Dendritic cell treated with granulocyte-macrophage colony-stimulating factor and Interleukin-4, amounts not matched to agents 40 ng/mL and 50 ng/mL, for 4 days (primary cell): ENCODE results near the gene TSPAN33.

Source experiments
- H3K27ac Mint-ChIP-seq: one replicate; pipeline ENCODE4 v1.8.0; 2022; ENCODE audit warnings: mild to moderate bottlenecking, mixed read lengths
- H3K27me3 Mint-ChIP-seq: one replicate; pipeline ENCODE4 v1.8.0; 2022; ENCODE audit warnings: mild to moderate bottlenecking, mixed read lengths
- H3K36me3 Mint-ChIP-seq: one replicate; pipeline ENCODE4 v1.8.0; 2022; ENCODE audit warnings: low read depth, mixed read lengths
- H3K4me1 Mint-ChIP-seq: one replicate; pipeline ENCODE4 v1.8.0; 2022; ENCODE audit warnings: low read depth, mixed read lengths
- H3K4me3 Mint-ChIP-seq: one replicate; pipeline ENCODE4 v1.8.0; 2022; ENCODE audit warnings: mild to moderate bottlenecking, moderate library complexity, mixed read lengths
- H3K9me3 Mint-ChIP-seq: one replicate; pipeline ENCODE4 v1.8.0; 2022; ENCODE audit warnings: mixed read lengths
- intact Hi-C: fragments of 100-400 bp; cut with micrococcal nuclease; formaldehyde crosslinking; loops from one replicate; pipeline ENCODE4 v1.15.0; 2022

Gene TSPAN33

DNA sequence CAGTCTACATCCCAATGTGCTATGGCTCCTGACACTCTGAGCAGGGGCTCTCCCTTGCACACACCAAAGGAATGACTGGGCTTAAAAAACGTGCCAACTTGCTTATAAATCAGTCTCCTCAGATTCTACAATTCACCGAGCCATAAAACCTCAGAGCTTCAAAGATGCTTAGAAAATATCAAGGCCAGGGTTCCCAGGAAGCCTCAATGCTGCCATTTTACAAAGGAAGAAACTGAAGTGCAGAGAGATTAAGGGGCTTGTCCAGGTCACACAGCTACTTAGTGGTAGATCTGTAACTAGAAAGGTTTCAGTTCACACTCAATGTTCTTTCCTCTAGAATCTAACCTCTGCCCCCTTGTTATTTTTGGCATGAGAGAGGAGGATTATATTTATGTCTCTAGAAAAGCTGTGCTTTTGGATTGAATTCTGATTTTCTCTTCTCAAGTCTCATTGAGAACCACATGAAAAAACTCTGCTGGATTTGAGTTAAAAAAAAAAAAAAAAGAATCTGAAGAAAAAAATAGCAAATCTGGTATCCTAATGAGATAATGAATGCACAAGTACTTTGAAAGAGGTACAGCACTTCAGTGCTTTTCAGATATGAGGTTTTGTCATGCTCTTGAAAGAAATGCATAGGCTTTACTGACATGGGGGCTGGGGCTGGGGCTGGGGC is 22.3 kb upstream of the TSPAN33 start:
- no peak overlapping the region for H3K4me3 Mint-ChIP-seq

DNA sequence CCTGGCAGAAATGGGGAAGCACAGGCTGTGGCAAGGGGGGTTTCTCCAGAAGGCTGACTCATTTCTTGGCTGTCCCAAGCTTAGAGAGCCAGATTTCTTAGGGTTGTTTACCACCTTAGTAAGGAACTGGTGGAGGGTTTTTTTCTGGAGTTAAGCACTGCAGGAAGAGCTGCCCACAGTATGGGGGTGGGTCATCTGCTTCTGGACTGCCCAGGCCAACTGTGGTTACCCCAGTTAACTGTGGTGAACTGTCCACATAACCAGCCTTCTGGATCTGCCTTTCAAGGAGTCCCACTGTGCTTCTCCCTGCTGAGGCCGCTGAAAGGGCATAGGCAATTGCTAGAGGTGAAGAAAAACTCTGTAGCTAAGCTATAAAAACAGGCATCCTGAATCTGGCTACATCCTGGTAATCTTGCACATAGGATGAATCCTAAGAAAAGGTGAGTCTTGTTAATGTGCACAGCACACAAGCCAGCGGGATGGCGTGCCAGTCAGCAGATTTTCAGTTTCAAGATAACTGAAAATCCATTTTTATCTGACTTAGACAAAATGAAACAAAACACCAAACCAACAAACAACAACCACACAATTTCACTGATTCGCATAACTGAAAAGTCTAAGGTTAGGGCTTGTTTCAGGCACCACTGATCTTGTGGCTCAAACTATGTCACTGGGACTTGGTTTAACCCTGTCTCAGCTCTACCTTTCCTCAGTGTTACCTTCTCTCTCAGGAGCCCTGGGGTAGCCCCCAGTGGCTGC is 21.6 kb upstream of the TSPAN33 start:
- Mint-ChIP-seq H3K36me3 (peaks cover 14% of the 10 kb centered on the region), H3K9me3 (peaks cover 16% of the 10 kb centered on the region), H3K27ac (peak overlapping the region; percentile 83), H3K4me3 (peak overlapping the region; percentile 54), H3K4me1 (peaks cover 43% of the 10 kb centered on the region), H3K27me3 (peaks cover 6% of the 10 kb centered on the region)
- intact Hi-C loops = no loop called here

More for the DNA sequence above, 22.3 kb upstream of the TSPAN33 start:
- peaks cover 6% of the 10 kb centered on the region for H3K27me3 Mint-ChIP-seq
- peaks cover 14% of the 10 kb centered on the region for H3K36me3 Mint-ChIP-seq
- H3K27ac Mint-ChIP-seq = peak overlapping the region; percentile 83
- intact Hi-C loops = no loop called here
- peaks cover 16% of the 10 kb centered on the region for H3K9me3 Mint-ChIP-seq
- H3K4me1 Mint-ChIP-seq = peaks cover 43% of the 10 kb centered on the region

DNA sequence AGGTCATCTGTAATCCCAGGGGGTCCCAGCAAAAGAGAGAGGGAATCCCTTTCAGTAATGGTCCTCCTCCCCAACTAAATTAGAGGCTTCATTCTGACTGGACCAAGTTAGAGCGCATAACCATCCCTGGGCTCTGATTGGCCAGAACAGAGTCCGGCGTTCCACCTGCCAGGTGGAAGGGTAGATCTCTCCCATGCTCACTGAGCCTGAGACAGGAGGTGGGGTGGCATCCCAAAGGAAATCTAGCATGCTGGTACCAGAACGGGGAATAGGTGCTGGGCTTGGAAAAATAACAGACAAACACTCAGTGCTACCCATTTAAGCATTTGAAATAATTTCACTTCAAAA is 21.0 kb upstream of the TSPAN33 start:
- intact Hi-C loops = no loop called here
- Mint-ChIP-seq H3K4me3 (peak overlapping the region; percentile 54), H3K36me3 (peaks cover 14% of the 10 kb centered on the region), H3K27ac (peak overlapping the region; percentile 83), H3K4me1 (peaks cover 43% of the 10 kb centered on the region), H3K9me3 (peaks cover 16% of the 10 kb centered on the region), H3K27me3 (peaks cover 6% of the 10 kb centered on the region)

DNA sequence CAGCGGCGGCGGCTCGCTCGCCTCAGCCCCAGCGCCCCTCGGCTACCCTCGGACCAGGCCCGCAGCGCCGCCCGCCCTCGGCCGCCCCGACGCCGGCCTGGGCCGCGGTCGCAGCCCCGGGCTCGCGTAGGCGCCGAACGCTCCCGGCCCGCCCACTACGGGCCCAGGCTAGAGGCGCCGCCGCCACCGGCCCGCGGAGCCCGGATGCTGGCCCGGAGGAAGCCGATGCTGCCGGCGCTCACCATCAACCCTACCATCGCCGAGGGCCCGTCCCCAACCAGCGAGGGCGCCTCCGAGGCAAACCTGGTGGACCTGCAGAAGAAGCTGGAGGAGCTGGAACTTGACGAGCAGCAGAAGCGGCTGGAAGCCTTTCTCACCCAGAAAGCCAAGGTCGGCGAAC is 18.2 kb upstream of the TSPAN33 start:
- Mint-ChIP-seq H3K36me3 (peaks cover 6% of the 10 kb centered on the region), H3K4me1 (peaks cover 31% of the 10 kb centered on the region), H3K27ac (no peak overlapping the region), H3K27me3 (peaks cover 6% of the 10 kb centered on the region), H3K9me3 (peaks cover 7% of the 10 kb centered on the region), H3K4me3 (no peak overlapping the region)
- intact Hi-C loops = no loop called here

DNA sequence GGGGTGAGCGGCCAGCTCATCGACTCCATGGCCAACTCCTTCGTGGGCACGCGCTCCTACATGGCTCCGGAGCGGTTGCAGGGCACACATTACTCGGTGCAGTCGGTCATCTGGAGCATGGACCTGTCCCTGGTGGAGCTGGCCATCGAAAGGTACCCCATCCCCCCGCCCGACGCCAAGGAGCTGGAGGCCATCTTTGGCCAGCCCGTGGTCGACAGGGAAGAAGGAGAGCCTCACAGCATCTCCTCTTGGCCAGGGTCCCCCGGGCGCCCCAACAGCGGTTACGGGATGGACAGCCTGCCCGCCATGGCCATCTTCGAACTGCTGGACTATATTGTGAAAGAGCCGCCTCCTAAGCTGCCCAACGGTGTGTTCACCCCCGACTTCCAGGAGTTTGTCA is 17.4 kb upstream of the TSPAN33 start:
- Mint-ChIP-seq H3K27me3 (peaks cover 6% of the 10 kb centered on the region), H3K4me3 (no peak overlapping the region), H3K27ac (no peak overlapping the region), H3K9me3 (no peaks in the 10 kb centered on the region), H3K36me3 (no peaks in the 10 kb centered on the region), H3K4me1 (peaks cover 23% of the 10 kb centered on the region)
- intact Hi-C loops = no loop called here

DNA sequence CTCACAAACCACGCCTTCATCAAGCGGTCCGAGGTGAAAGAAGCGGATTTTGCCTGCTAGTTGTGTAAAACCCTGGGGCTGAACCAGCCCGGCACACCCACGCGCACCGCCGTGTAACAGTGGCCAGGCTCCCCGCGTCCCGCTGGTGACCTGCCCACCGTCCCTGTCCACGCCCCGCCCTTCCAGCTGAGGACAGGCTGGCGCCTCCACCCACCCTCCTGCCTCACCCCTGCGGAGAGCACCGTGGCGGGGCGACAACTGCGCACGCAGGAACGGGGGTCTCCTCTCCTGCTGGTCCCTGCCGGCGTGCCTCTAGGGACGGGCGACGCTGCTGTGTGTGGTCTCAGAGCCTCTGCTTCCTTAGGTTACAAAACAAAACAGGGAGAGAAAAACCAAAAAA is 16.9 kb upstream of the TSPAN33 start:
- Mint-ChIP-seq H3K36me3 (no peaks in the 10 kb centered on the region), H3K9me3 (no peaks in the 10 kb centered on the region), H3K4me1 (peaks cover 20% of the 10 kb centered on the region), H3K27me3 (peaks cover 6% of the 10 kb centered on the region), H3K4me3 (no peak overlapping the region), H3K27ac (no peak overlapping the region)
- intact Hi-C loops = no loop called here

DNA sequence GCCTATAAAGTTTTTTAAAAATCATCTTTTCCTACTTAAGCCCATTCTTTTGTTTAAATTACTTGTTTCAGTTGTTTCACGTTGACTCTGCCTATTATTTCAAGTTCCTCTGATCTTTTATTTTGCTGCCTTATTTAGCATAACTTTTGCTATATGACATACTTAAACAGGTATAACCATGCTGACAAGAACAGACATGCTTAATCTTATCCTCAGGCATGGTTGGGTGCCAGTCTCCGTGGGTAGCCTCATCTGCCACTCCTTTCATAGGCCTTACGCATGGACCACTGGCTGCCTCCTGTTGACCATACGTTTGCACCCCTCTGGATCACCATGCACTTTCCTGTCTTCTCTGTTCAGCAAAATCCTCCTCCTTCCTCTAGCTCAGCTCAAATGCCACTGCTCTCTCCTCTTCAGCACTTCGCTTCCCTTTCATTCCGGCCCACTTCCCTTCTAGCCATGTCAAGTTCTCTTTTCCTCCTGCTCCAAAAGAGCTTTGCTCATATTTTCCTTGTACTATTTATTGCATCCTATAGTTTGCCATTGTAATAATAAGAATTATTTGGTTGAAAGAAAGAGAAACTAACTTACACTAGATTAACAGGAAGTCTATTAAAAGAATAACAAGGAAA is 10.0 kb upstream of the TSPAN33 start:
- H3K9me3 Mint-ChIP-seq = no peaks in the 10 kb centered on the region
- H3K4me3 Mint-ChIP-seq = peak overlapping the region; percentile 37
- peak overlapping the region; percentile 86 for H3K27ac Mint-ChIP-seq
- peaks cover 43% of the 10 kb centered on the region for H3K4me1 Mint-ChIP-seq
- H3K36me3 Mint-ChIP-seq = no peaks in the 10 kb centered on the region
- no peaks in the 10 kb centered on the region for H3K27me3 Mint-ChIP-seq
- intact Hi-C loops = no loop called here

DNA sequence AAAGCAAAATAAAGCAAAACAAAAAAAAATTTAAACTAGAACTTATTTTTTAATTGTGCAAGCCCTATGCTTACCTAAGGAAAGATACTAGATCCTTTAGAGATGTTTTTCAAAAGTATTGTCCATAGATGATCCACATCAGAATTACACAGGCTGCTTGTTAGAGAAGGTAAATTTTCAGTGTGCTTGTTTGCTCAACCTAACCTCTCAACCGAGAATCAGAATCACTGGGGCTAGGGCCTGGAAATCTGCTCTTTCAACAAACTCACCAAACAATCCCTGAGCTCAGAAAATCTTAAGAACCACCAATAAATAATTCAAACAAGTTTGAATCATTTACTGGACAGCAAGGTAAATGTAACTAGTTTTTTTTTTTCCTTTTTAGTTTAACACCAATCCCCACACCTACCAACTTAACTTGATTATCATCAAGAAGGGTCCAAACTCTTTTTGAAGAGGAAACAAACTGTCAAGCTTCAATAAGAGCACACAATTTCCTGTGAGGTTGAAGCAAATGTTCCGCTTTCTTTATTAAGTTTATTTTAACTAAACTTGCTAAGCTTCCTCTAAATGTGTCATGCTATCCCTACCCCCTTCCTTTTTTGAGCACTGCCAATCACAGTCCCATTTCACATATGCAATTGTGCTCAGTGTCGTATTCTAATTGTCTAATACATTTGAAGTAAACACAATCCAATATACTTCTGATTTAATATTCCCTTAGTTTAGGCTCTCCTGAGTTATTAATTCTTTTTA is 7.4 kb upstream of the TSPAN33 start:
- Mint-ChIP-seq H3K4me3 (peak overlapping the region; percentile 34), H3K27me3 (no peaks in the 10 kb centered on the region)

DNA sequence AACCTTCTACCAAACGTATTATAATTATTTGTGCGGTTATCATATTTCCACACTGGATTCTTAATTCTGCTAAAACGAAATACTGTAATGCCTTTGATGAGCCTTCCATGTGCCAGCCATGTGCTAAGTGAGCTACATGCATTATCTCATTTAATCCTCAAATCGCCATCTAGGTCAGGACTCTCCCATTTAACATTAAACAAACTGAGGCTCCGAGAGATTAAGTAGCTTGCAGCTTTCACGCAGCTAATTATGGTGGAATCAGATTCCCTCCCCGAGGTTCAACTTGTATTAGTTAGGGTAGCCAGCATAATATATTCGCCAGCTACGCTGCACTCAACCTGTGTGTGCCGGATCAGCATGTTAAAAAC is 798 bp upstream of the TSPAN33 start:
- Mint-ChIP-seq H3K27me3 (peaks cover 24% of the 10 kb centered on the region), H3K9me3 (no peaks in the 10 kb centered on the region), H3K27ac (peak overlapping the region; percentile 26), H3K4me3 (no peak overlapping the region), H3K36me3 (peaks cover 16% of the 10 kb centered on the region), H3K4me1 (peaks cover 48% of the 10 kb centered on the region)
- intact Hi-C loops = no loop called here

More for the DNA sequence above, 7.4 kb upstream of the TSPAN33 start:
- peaks cover 43% of the 10 kb centered on the region for H3K4me1 Mint-ChIP-seq
- peak overlapping the region; percentile 84 for H3K27ac Mint-ChIP-seq
- no peaks in the 10 kb centered on the region for H3K36me3 Mint-ChIP-seq
- intact Hi-C loops = no loop called here
- H3K9me3 Mint-ChIP-seq = no peaks in the 10 kb centered on the region

DNA sequence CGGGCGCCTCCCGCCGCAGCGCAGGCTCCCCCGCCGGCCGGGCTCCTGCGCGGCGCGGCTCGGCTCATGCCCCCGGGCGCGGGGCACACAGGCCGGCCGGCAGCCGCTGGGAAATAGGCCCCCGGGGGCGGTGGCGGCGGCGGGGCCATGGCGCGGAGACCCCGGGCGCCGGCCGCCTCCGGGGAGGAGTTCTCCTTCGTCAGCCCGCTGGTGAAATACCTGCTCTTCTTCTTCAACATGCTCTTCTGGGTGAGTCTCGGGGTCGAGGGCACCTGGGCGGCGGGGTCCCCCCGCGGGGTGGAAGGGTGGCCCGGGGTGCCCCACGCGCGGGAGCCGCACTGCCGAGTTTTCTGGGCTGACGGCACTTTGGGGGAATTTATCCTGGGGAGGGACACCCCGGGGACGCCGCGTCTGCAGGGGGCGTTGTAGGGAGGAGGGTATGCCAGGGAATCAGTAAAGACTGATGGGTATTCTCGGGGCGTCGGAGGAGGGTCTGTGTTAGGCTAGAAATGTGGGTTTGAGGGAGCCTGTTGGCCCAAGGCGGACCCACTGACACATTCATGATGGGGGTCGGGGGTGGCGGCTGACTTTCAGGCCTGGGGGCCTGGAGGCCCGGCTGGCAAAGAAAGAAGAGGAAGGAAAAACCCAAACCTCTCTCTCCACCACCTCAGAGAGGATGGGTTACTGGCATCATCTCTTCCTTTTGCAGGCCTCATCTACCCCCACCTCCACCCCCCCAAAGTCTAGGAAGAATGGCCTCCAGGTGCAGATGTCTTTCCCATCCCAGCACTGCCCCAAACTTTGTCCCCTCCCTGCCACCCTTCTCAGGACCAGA is 544 bp downstream of the TSPAN33 start:
- H3K27me3 Mint-ChIP-seq = peaks cover 24% of the 10 kb centered on the region
- peak overlapping the region; percentile 85 for H3K4me3 Mint-ChIP-seq
- no peaks in the 10 kb centered on the region for H3K9me3 Mint-ChIP-seq
- H3K4me1 Mint-ChIP-seq = peaks cover 61% of the 10 kb centered on the region
- intact Hi-C loops = loop anchor here (5.0 kb wide), 2 partner anchors 53 to 93 kb away; no protein-coding TSS in a partner anchor
- peaks cover 20% of the 10 kb centered on the region for H3K36me3 Mint-ChIP-seq
- H3K27ac Mint-ChIP-seq = peak overlapping the region; percentile 70

DNA sequence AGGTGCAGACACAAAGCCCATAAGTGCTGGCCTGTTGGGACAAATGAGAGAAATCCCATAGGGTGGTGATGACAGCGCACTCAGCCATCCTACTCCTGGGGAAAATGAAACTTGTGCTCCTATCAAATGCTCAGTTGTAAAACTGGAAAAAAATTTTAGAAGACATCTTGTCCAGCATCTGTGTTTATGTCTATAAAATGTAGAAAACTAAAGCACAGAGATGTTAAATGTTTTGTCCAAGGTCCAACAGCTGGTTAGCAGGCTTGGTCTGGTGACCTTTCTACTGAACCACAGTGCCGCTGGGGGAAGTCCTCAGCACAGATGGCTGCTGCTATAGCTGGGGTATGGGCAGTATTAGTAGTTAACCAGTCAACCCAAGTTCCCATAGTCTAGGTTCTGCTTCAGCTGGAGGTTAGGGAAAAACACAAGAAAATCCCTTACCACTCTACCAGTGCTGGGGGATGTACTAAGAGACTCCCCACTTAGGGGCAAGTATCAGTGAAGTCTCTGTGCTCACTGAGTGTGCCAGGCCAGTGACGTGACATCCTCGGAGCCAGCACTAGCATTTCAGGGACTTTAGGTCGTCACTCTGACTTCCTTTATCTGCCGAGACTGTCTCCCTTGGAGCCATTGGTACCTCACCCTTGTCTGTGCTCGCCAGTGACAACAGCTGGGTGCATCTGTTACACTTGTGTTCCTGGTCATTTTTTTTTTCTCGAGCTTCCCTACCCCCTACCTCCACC is 1.9 kb downstream of the TSPAN33 start:
- peaks cover 24% of the 10 kb centered on the region for H3K27me3 Mint-ChIP-seq
- no peaks in the 10 kb centered on the region for H3K9me3 Mint-ChIP-seq
- peaks cover 28% of the 10 kb centered on the region for H3K36me3 Mint-ChIP-seq
- intact Hi-C loops = loop anchor here (5.0 kb wide), 2 partner anchors 54 to 94 kb away; no protein-coding TSS in a partner anchor
- H3K27ac Mint-ChIP-seq = peak overlapping the region; percentile 91
- peaks cover 71% of the 10 kb centered on the region for H3K4me1 Mint-ChIP-seq
- peak overlapping the region; percentile 85 for H3K4me3 Mint-ChIP-seq

DNA sequence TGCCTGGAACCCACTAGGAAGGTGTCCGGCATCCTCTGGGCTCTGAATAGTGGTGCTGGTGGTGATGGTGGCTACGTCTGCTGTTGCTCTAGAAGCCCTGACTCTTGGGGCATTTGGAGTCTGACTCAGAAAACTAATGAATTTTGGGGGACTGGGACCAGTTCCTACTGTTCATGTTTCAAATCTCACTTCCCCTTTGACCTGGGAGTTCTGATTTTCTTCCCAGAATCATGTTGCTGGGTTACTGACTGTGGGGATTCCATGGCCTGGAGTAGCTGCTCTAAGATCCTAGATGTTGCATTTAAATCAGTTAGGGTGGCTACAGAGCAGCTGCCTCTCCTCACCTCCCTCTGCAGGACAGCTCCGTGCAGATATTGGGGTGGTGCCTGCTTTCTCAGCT is 3.2 kb downstream of the TSPAN33 start:
- H3K4me1 Mint-ChIP-seq = peaks cover 71% of the 10 kb centered on the region
- peaks cover 18% of the 10 kb centered on the region for H3K27me3 Mint-ChIP-seq
- H3K4me3 Mint-ChIP-seq = peak overlapping the region; percentile 58
- H3K9me3 Mint-ChIP-seq = no peaks in the 10 kb centered on the region
- H3K27ac Mint-ChIP-seq = peak overlapping the region; percentile 91
- intact Hi-C loops = loop anchor here (5.0 kb wide), 2 partner anchors 55 to 95 kb away; no protein-coding TSS in a partner anchor
- H3K36me3 Mint-ChIP-seq = peaks cover 35% of the 10 kb centered on the region
